ENCODE data around the gene SLC12A9.

DNA sequence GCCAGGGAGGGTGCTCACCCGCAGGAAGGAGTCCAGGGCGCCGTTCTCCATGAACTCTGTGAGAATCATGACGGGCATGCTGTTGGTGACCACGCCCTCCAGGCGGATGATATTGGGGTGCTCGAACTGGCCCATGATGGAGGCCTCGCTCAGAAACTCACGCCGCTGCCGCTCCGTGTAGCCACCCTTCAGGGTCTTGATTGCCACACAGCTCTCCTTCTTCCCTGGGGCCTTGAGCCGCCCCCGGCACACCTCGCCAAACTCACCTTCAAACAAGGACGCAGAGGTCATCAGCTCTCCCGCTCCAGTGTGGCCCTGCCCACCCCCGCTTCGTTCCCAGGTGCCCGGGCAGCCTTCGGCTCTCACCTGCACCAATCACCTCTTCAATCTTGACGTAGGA lies 39.8 kb upstream of the SLC12A9 start:
- TF ChIP-seq, protein P1, sequence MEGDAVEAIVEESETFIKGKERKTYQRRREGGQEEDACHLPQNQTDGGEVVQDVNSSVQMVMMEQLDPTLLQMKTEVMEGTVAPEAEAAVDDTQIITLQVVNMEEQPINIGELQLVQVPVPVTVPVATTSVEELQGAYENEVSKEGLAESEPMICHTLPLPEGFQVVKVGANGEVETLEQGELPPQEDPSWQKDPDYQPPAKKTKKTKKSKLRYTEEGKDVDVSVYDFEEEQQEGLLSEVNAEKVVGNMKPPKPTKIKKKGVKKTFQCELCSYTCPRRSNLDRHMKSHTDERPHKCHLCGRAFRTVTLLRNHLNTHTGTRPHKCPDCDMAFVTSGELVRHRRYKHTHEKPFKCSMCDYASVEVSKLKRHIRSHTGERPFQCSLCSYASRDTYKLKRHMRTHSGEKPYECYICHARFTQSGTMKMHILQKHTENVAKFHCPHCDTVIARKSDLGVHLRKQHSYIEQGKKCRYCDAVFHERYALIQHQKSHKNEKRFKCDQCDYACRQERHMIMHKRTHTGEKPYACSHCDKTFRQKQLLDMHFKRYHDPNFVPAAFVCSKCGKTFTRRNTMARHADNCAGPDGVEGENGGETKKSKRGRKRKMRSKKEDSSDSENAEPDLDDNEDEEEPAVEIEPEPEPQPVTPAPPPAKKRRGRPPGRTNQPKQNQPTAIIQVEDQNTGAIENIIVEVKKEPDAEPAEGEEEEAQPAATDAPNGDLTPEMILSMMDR (IDR thresholded peaks at IDR 0.05; ENCODE audit: low read length), result no peak
- TF ChIP-seq EZH2 (IDR thresholded peaks at IDR 0.05; ENCODE audit: borderline replicate concordance, low read length), result no peak
